Measurements from ENCODE around the gene VMO1.

DNA sequence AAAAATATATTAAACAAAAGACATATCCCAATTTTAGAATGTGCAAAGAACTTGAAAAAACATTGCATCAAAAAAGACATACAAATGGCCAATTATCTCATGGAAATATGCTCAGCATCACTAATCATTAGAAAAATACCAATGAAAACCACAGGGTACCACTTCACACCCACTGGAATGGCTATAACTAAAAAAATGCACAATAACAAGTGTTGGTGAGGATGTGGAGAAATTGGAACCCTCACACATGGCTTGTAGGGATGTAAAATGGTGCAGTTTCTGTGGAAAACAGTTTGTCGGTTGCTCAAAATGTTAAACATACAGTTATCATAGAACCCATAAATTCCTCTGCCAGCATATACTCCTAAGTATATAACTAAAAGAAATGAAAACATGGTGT lies 9.0 kb upstream of the VMO1 start:
- TF ChIP-seq, protein P1, sequence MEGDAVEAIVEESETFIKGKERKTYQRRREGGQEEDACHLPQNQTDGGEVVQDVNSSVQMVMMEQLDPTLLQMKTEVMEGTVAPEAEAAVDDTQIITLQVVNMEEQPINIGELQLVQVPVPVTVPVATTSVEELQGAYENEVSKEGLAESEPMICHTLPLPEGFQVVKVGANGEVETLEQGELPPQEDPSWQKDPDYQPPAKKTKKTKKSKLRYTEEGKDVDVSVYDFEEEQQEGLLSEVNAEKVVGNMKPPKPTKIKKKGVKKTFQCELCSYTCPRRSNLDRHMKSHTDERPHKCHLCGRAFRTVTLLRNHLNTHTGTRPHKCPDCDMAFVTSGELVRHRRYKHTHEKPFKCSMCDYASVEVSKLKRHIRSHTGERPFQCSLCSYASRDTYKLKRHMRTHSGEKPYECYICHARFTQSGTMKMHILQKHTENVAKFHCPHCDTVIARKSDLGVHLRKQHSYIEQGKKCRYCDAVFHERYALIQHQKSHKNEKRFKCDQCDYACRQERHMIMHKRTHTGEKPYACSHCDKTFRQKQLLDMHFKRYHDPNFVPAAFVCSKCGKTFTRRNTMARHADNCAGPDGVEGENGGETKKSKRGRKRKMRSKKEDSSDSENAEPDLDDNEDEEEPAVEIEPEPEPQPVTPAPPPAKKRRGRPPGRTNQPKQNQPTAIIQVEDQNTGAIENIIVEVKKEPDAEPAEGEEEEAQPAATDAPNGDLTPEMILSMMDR (IDR thresholded peaks at IDR 0.05; ENCODE audit: low read depth, low read length, poor library complexity, severe bottlenecking), result no peak
- no peak for TF ChIP-seq EZH2phosphoT487 (IDR thresholded peaks at IDR 0.05; ENCODE audit: borderline replicate concordance, low read length)
